HepG2 (cell line): ENCODE data around the gene GSTP1. TPM values are rescaled to one million over a fixed set of nuclear protein-coding genes. Genes with fewer than 3 reads are reported as not detected.

Experiments used
- PHF5A ChIP-seq: IDR thresholded peaks from one replicate; pipeline ENCODE4 v1.6.1; 2018; ENCODE audit warnings: low read depth, missing genetic modification reagents; ENCODE audit not compliant: unreplicated experiment
- RARA ChIP-seq: IDR thresholded peaks from 2 replicates; pipeline ENCODE4 v1.6.1; 2016; ENCODE audit warnings: missing genetic modification reagents, missing compliant biosample characterization
- SALL2 ChIP-seq: sonication (generic); formaldehyde crosslinking; IDR thresholded peaks from 2 replicates; pipeline ENCODE4 v1.8.1; 2023; ENCODE audit warnings: mild to moderate bottlenecking, missing genetic modification reagents, inconsistent platforms
- SP2 ChIP-seq: sonication (generic); formaldehyde crosslinking; IDR thresholded peaks from 2 replicates; pipeline ENCODE4 v1.5.1; 2020; ENCODE audit warnings: mild to moderate bottlenecking, missing genetic modification reagents
- SRSF1 ChIP-seq: fragments of 200-400 bp; formaldehyde crosslinking; optimal IDR thresholded peaks from 2 replicates; pipeline ENCODE3; 2017; ENCODE audit warnings: mild to moderate bottlenecking, low read depth, low read length, moderate library complexity
- ZBTB40 ChIP-seq, 2 experiments: fragments of 450-650 bp in 1 of 2; sonication (generic) in 1 of 2; formaldehyde crosslinking in 1 of 2; IDR thresholded peaks; 2 replicates each; pipeline versions ENCODE4 v1.6.1 to v1.8.0; 2016 to 2022; ENCODE audit warnings: antibody characterized with exemption in 1 of 2, mild to moderate bottlenecking in 1 of 2, missing genetic modification reagents in 1 of 2
- ZNF160 ChIP-seq: sonication (generic); formaldehyde crosslinking; IDR thresholded peaks from 2 replicates; pipeline ENCODE4 v1.8.0; 2022; ENCODE audit warnings: mild to moderate bottlenecking, inconsistent platforms, missing genetic modification reagents
- polyA plus RNA-seq, 8 experiments: library from polyadenylated mRNA; depleted of rRNA in 3 of 8; stranded (reverse) in 7 of 8; unstranded in 1 of 8; fragments of >200 nt; fragmentation: Illumina TruSeq in 4 of 8; extraction: Trizol in 4 of 8; gene quantifications; 2 replicates each; pipeline versions ENCODE4 v1.2.1 to v1.2.3, GENCODE V29; 2011 to 2016; ENCODE audit warnings: low read depth in 4 of 8, missing spikeins in 1 of 8, mixed read lengths in 1 of 8; ENCODE audit not compliant: insufficient read depth in 1 of 8
- total RNA-seq, 5 experiments: library from RNA; depleted of rRNA; stranded (reverse); fragments of >200 nt; fragmentation: Illumina TruSeq; extraction: Trizol; gene quantifications; 2 replicates each; pipeline ENCODE4 v1.2.3, GENCODE V29; 2016; ENCODE audit warnings: low read depth in 1 of 5

GSTP1 gene
- total and polyA plus RNA-seq, 2 of the 13 experiments (the other 11 are each of a cell fraction or from before 2014, with no cell fraction given), result not detected

- TF ChIP-seq ZBTB40 (IDR thresholded peaks at IDR 0.05) (no peak), ZBTB40 (CRISPR knock-in tag; IDR thresholded peaks at IDR 0.05) (no peak), SRSF1 (no peak), ZNF160 (CRISPR knock-in tag) (no peak), SP2 (CRISPR knock-in tag) (no peak), RARA (no peak), SALL2 (CRISPR knock-in tag) (no peak), PHF5A (CRISPR knock-in tag) (no peak)
Observed at GRCh38 chr11:67613313-67613959, 29.8 kb downstream of the GSTP1 start (continued).
